Fibroblast of lung (primary cell): ENCODE results near the gene SEPHS1. TPM values are rescaled to one million over a fixed set of nuclear protein-coding genes. Genes with fewer than 3 reads are reported as not detected.

ENCODE experiments used
- DNase-seq, 2 donors: peaks; one replicate each; pipeline versions ENCODE4 v3.0.0 to v3.0.0-alpha.2; 2010; ENCODE audit warnings: low read depth in 2 of 2
- H2AFZ ChIP-seq: 2 replicates; pipeline ENCODE4 v1.5.1; 2012; ENCODE audit warnings: low read length, control low read depth, inconsistent platforms
- H3K27ac ChIP-seq: 2 replicates; pipeline ENCODE4 v1.5.1; 2011; ENCODE audit warnings: low read length, control low read depth; ENCODE audit not compliant: insufficient read depth
- H3K27me3 ChIP-seq: 2 replicates; pipeline ENCODE4 v1.5.1; 2011; ENCODE audit warnings: mild to moderate bottlenecking, low read length; ENCODE audit not compliant: control insufficient read depth, insufficient read depth
- H3K36me3 ChIP-seq: 2 replicates; pipeline ENCODE4 v1.5.1; 2011; ENCODE audit warnings: low read length; ENCODE audit not compliant: control insufficient read depth, insufficient read depth
- H3K4me1 ChIP-seq: 2 replicates; pipeline ENCODE4 v1.5.1; 2011; ENCODE audit warnings: low read length; ENCODE audit not compliant: control insufficient read depth, insufficient read depth; ENCODE audit errors: extremely low read depth
- H3K4me2 ChIP-seq: 2 replicates; pipeline ENCODE4 v1.5.1; 2011; ENCODE audit warnings: low read length, control low read depth; ENCODE audit not compliant: insufficient read depth; ENCODE audit errors: extremely low read depth
- H3K4me3 ChIP-seq, 4 experiments: fragments of 200-600 bp in 1 of 4; sonication (generic) in 1 of 4; replicated peaks in 1 of 4; 2 replicates each; pipeline ENCODE4 v1.5.1; 2011 to 2016; ENCODE audit warnings: low read length in 4 of 4, low read depth in 3 of 4, mild to moderate bottlenecking in 3 of 4, control low read depth in 2 of 4, inconsistent platforms in 1 of 4, mixed read lengths in 1 of 4; ENCODE audit not compliant: insufficient read depth in 1 of 4; ENCODE audit errors: control extremely low read depth in 1 of 4
- H3K79me2 ChIP-seq: 2 replicates; pipeline ENCODE4 v1.5.1; 2012; ENCODE audit warnings: mild to moderate bottlenecking, low read length, inconsistent platforms; ENCODE audit not compliant: control insufficient read depth, insufficient read depth
- H3K9ac ChIP-seq: 2 replicates; pipeline ENCODE4 v1.5.1; 2011; ENCODE audit warnings: mild to moderate bottlenecking, low read length, control low read depth; ENCODE audit not compliant: insufficient read depth
- H3K9me3 ChIP-seq: 2 replicates; pipeline ENCODE4 v1.5.1; 2012; ENCODE audit warnings: low read depth, low read length; ENCODE audit not compliant: control insufficient read depth, insufficient read depth
- H4K20me1 ChIP-seq: 2 replicates; pipeline ENCODE4 v1.5.1; 2011; ENCODE audit warnings: low read length; ENCODE audit not compliant: control insufficient read depth, insufficient read depth; ENCODE audit errors: extremely low read depth
- CTCF ChIP-seq, 2 donors: IDR thresholded peaks in 1 of 2; conservative IDR thresholded peaks in 1 of 2; 1 replicate in 1 of 2; 2 replicates in 1 of 2; pipeline ENCODE4 v1.5.1; 2011 to 2012; ENCODE audit warnings: low read length in 2 of 2, control low read depth in 1 of 2, inconsistent platforms in 1 of 2, low read depth in 1 of 2, mild to moderate bottlenecking in 1 of 2
- EZH2 ChIP-seq: IDR thresholded peaks from 2 replicates; pipeline ENCODE4 v1.5.1; 2012; ENCODE audit warnings: low read length, control low read depth, mild to moderate bottlenecking; ENCODE audit errors: missing control alignments
- polyA plus RNA-seq, 2 donors: library from polyadenylated mRNA; depleted of rRNA in 1 of 2; stranded (reverse) in 1 of 2; unstranded in 1 of 2; fragments of >200 nt; gene quantifications; 2 replicates each; pipeline ENCODE4 v1.2.1, GENCODE V29; 2011 to 2012; ENCODE audit warnings: missing spikeins in 1 of 2
- total RNA-seq: library from RNA; depleted of rRNA; stranded (reverse); fragments of >200 nt; gene quantifications from 2 replicates; pipeline ENCODE4 v1.2.1, GENCODE V29; 2014

Gene SEPHS1
- total and polyA plus RNA-seq, 2 donors (not counting 1 experiment from before 2014, with no cell fraction given): 27.4 to 50.6 TPM

GRCh38 chr10:13319166-13319565 is 28.9 kb downstream of the SEPHS1 start:
- Histone ChIP-seq H2AFZ (no peak overlapping the region), H3K9me3 (no peaks in the 10 kb centered on the region), H3K4me3 (no peak overlapping the region), H3K36me3 (peaks cover 6% of the 10 kb centered on the region), H3K27ac (no peak overlapping the region), H4K20me1 (no peaks in the 10 kb centered on the region), H3K27me3 (no peaks in the 10 kb centered on the region), H3K79me2 (no peaks in the 10 kb centered on the region), H3K9ac (no peak overlapping the region), H3K4me1 (no peaks in the 10 kb centered on the region), H3K4me2 (no peak overlapping the region)
- DNase-seq: no peak
- TF ChIP-seq EZH2 (no peak), CTCF (conservative IDR thresholded peaks at IDR 0.05 in 1 of 2, IDR thresholded peaks at IDR 0.05 in 1 of 2; ENCODE audit: low read depth in 1 of 2, low read length in 2 of 2) (no peak)

DNA sequence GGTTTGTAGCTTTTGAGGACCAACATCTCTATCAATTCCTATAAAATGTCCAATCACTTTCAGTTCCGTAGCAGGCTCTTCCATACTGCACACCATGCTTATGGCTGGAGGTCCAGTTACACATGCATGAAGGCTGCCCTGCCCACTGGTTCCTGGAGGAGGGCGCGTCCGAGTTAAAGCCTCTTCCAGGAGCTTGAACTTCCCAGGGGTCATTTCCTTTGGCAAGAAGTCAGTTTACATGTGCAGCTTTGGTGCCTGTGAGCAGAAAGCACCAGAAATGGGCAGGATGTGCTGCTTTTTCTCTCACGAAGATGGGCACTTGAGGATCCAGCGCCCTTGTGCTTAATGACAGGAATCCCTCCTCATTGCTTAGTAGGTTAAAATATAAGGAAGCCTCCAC is 30.6 kb downstream of the SEPHS1 start:
- H4K20me1 ChIP-seq: no peaks in the 10 kb centered on the region
- no peak overlapping the region for H3K4me2 ChIP-seq
- H3K27ac ChIP-seq: no peak overlapping the region
- peaks cover 4% of the 10 kb centered on the region for H3K36me3 ChIP-seq
- no peak overlapping the region for H3K4me3 ChIP-seq
- no peak overlapping the region for H2AFZ ChIP-seq
- no peak overlapping the region for H3K9ac ChIP-seq
- no peaks in the 10 kb centered on the region for H3K27me3 ChIP-seq
- peak in 1 of 2 donors; percentile 28 for DNase-seq
- no peaks in the 10 kb centered on the region for H3K9me3 ChIP-seq
- H3K4me1 ChIP-seq: no peaks in the 10 kb centered on the region
- TF ChIP-seq CTCF (conservative IDR thresholded peaks at IDR 0.05 in 1 of 2, IDR thresholded peaks at IDR 0.05 in 1 of 2; ENCODE audit: low read depth in 1 of 2, low read length in 2 of 2) (no peak), EZH2 (no peak)
- H3K79me2 ChIP-seq: no peaks in the 10 kb centered on the region

GRCh38 chr10:13316635-13317311 is 31.3 kb downstream of the SEPHS1 start:
- no peak overlapping the region for H3K9ac ChIP-seq
- TF ChIP-seq EZH2: no peak
- no peak for TF ChIP-seq CTCF (conservative IDR thresholded peaks at IDR 0.05 in 1 of 2, IDR thresholded peaks at IDR 0.05 in 1 of 2; ENCODE audit: low read depth in 1 of 2, low read length in 2 of 2)
- H3K9me3 ChIP-seq: no peaks in the 10 kb centered on the region
- no peaks in the 10 kb centered on the region for H3K79me2 ChIP-seq
- no peaks in the 10 kb centered on the region for H3K27me3 ChIP-seq
- H3K36me3 ChIP-seq: peaks cover 2% of the 10 kb centered on the region
- no peak overlapping the region for H2AFZ ChIP-seq
- no peak overlapping the region for H3K4me3 ChIP-seq
- H4K20me1 ChIP-seq: no peaks in the 10 kb centered on the region
- H3K27ac ChIP-seq: no peak overlapping the region
- no peaks in the 10 kb centered on the region for H3K4me1 ChIP-seq
- no peak for DNase-seq
- no peak overlapping the region for H3K4me2 ChIP-seq
